Fibroblast of skin of scalp (primary cell): ENCODE measurements around the gene CLTCL1.
"Not testable (repeated sequence)": the region's sequence is repeated elsewhere in the genome, so short reads cannot be mapped to it uniquely, and the experiment has no call there.

Experiments used
- DNase-seq: peaks from one replicate; pipeline ENCODE4 v3.0.0-alpha.2; 2013

CLTCL1 gene

DNA sequence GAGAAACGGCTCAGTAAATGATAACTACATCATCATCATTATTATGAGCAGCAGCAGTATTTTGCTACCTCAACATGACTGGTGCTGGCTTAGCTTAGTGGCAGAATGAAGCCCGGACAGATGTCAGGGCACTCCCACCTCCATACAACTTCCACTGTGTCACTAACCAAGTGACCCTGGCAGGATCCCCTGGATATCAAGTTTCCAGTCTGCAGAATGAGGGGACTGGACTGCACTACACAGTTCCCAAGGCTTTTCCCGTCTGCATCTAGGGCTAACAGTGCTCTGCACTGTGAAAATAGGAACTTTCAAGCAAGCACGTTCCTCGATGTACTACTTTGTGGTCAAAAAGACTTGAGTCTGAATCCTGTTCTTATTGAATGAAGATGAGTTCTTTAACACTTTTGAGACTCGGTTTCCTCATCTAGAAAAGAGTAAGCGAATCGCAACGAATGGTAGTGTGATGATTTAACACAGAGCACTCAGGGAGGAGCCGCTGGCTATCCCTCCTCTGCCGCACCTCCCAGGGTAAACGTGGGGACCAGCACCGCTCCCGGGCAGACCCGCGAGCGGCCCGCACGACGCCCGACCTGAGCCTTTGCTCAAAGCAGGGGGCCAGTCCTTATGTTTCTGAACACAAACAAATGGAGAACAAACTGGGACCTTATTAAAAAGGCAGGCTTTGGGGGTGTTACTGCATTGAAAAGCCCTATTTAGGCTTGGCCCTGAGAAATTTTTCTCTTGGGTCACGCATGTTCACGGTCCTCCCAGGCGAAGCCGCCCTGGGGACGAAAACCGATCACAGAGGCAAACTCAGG, 910 bp downstream of the CLTCL1 start:
- no peak for DNase-seq

DNA sequence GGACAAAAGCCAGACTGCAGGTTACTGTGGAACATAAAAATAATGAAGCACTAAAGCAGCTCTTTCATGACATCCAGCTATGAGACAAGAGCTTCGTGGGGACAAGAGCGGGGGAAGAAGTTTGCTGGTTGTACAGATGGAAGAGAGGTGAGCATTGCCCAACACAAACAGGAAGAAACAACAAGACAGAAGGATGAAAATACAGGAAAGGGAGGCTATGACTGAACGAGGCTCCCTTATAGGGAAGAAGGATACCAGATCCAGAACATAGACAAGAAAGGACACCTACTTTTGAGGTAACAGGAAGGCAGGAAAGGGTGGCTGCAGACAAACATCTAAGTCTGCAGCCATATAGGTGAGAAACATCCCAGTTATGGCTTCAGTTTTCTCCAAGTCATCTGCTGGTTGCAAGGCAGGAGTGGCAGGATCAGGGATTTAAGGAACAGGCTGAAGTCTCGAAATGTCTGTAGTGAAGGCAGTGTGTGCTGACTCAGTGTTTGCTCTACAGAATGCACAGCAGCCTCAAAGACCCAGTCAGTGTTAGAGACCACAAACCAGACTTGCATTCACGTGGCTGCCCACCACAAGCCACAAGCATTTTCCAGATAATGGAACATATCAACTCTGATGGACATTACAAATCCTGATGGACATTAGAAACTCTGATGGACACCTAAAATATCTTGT, 1.9 kb downstream of the CLTCL1 start:
- DNase-seq: peak; percentile 79

- DNase-seq: peak; percentile 83
These were observed 3.6 kb downstream of the CLTCL1 start for GRCh38 chr22:19287889-19288288.

GRCh38 chr22:19287076-19287707, 4.3 kb downstream of the CLTCL1 start:
- peak; percentile 20 for DNase-seq

- DNase-seq: peak; percentile 41
These were observed 5.7 kb downstream of the CLTCL1 start for GRCh38 chr22:19285831-19286230.

DNA sequence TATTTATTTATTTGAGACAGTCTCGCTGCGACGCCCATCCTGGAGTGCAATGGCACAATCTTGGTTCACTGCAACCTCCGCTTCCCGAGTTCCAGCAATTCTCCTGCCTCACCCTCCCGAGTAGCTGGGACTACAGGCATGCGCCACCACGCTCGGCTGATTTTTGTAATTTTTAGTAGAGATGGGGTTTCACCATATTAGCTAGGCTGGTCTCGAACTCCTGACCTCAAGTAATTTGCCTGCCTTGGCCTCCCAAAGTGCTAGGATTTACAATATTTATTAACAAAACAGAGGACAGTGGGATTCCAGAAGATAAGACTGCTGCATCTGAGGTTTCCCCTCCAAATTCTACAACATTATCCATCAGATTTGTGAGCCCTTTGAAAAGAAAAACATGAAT, 12.4 kb downstream of the CLTCL1 start:
- DNase-seq: not testable (repeated sequence)

DNA sequence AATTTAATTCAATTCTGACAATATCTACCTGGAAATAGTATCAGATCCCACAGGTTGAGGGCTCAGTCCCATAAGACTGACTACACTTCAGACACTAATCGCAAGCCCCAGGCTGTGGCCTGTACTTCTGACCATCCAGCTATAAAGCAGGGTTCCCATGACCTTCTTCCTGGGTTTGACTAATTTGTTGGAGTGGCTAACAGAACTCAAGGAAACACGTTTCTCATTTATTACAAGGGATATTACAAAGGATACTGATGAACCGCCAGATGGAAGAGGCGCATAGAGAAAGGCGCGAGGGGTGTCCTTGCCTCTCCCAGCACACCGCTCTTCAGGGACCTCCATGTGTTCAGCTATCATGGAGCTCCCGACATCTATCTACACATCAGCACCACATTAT, 13.7 kb downstream of the CLTCL1 start:
- DNase-seq: no peak

GRCh38 chr22:19275919-19276600, 15.5 kb downstream of the CLTCL1 start:
- DNase-seq: no peak

- no peak for DNase-seq
These were observed 16.0 kb downstream of the CLTCL1 start for GRCh38 chr22:19275513-19275912.

GRCh38 chr22:19275104-19275503, 16.4 kb downstream of the CLTCL1 start:
- DNase-seq: no peak

GRCh38 chr22:19271856-19272535, 19.5 kb downstream of the CLTCL1 start:
- no peak for DNase-seq

GRCh38 chr22:19271273-19271855, 20.2 kb downstream of the CLTCL1 start:
- no peak for DNase-seq

GRCh38 chr22:19270873-19271272, 20.6 kb downstream of the CLTCL1 start:
- DNase-seq: no peak

- DNase-seq: no peak
These were observed 24.9 kb downstream of the CLTCL1 start for GRCh38 chr22:19266547-19267086.

- DNase-seq: no peak
These were observed 25.7 kb downstream of the CLTCL1 start for GRCh38 chr22:19265779-19266178.

GRCh38 chr22:19260804-19261203, 30.7 kb downstream of the CLTCL1 start:
- no peak for DNase-seq

DNA sequence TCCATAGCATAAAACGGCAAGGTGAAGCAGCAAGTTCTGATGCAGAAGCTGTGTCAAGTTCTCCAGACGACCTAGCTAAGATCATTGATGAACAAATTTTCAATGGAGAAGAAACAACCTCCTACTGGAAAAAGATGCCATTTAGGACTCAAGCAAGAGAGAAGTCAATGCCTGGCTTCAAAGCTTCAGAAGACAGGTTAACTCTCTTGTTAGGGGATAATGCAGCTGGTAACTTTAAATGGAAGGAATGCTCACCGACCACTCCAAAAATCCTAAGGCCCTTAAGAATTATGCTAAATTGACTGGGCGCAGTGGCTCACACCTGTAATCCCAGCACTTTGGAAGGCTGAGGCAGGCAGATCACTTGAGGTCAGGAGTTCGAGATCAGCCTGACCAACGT, 31.3 kb downstream of the CLTCL1 start:
- no peak for DNase-seq

DNA sequence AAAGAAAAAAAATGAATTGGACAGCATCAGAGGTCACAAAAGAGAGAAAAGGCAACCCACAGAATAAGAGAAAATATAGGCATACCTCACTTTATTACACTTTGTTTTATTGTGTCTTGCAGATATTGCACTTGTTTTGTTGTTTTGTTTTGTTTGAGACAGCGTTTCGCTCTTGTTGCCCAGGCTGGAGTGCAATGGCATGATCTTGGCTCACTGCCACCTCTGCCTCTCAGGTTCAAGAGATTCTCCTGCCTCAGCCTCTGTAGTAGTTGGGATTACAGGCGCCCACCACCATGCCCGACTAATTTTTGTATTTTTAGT, 32.6 kb downstream of the CLTCL1 start:
- not testable (repeated sequence) for DNase-seq

DNA sequence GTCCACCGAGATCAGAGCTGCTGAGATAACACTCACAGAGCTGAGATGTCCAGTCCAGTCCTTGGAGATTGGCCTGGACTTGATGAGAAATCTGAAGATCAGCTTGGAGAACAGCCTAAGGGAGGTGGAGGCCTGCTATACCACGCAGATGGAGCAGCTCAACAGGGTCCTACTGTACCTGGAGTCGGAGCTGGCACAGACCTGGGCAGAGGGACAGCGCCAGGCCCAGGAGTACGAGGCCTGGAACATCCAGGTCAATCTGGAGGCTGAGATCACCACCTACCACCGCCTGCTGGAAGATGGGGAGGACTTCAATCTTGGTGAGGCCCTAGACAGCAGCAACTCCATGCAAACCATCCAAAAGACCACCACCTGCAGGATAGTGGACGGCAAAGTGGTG, 33.1 kb downstream of the CLTCL1 start:
- no peak for DNase-seq

GRCh38 chr22:19256362-19256761, 35.2 kb downstream of the CLTCL1 start:
- DNase-seq: not testable (repeated sequence)

DNA sequence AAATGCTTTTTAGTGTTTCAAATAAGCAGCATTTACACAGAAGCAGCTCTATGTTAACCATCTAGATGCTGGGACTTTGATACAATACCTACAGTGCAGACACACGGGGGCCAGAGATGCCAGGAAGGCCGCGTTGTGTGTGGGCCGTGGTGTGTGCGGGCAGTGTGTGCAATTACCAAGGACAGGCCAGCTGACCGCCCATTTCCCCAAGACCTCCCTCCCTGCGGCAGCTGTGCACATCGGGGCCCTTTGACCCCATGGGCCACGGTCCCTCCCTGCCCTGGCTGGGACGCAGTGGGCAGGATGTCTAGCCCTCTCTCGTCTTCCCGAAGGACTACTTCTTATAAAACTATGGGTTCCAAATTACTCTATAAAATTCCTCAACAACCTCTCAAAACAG, 38.4 kb downstream of the CLTCL1 start:
- no peak for DNase-seq
